T1000 (cell line): ENCODE data around the gene CPAMD8.
"Not testable (repeated sequence)": the region's sequence is repeated elsewhere in the genome, so short reads cannot be mapped to it uniquely, and the experiment has no call there.

ENCODE experiments used
- DNase-seq: peaks from one replicate; lab custom pipeline; 2025; ENCODE audit warnings: mixed read lengths; lab: John Stamatoyannopoulos, UW

The CPAMD8 gene

GRCh38 chr19:16874978-16875299 lies 151.7 kb downstream of the CPAMD8 start:
- DNase-seq, result not testable (repeated sequence)

- DNase-seq, result no peak
Observed at GRCh38 chr19:16874250-16874977, 152.2 kb downstream of the CPAMD8 start.

- DNase-seq, result no peak
Observed at GRCh38 chr19:16873594-16873993, 153.0 kb downstream of the CPAMD8 start.

GRCh38 chr19:16872728-16873127 lies 153.9 kb downstream of the CPAMD8 start:
- no peak for DNase-seq

- DNase-seq, result no peak
Observed at GRCh38 chr19:16871871-16872270, 154.7 kb downstream of the CPAMD8 start.

GRCh38 chr19:16869331-16869972 lies 157.2 kb downstream of the CPAMD8 start:
- DNase-seq, result no peak

- DNase-seq, result no peak
Observed at GRCh38 chr19:16868423-16869130, 158.0 kb downstream of the CPAMD8 start.

- no peak for DNase-seq
Observed at GRCh38 chr19:16867211-16867610, 159.4 kb downstream of the CPAMD8 start.

- no peak for DNase-seq
Observed at GRCh38 chr19:16862826-16863415, 163.7 kb downstream of the CPAMD8 start.

GRCh38 chr19:16861834-16862233 lies 164.8 kb downstream of the CPAMD8 start:
- DNase-seq, result no peak

GRCh38 chr19:16861011-16861410 lies 165.6 kb downstream of the CPAMD8 start:
- DNase-seq, result no peak

- no peak for DNase-seq
Observed at GRCh38 chr19:16860118-16860517, 166.5 kb downstream of the CPAMD8 start.

- no peak for DNase-seq
Observed at GRCh38 chr19:16859626-16860025, 167.0 kb downstream of the CPAMD8 start.

GRCh38 chr19:16856091-16856490 lies 170.5 kb downstream of the CPAMD8 start:
- DNase-seq, result no peak

GRCh38 chr19:16853066-16853465 lies 173.5 kb downstream of the CPAMD8 start:
- DNase-seq, result no peak

GRCh38 chr19:16851031-16851712 lies 175.4 kb downstream of the CPAMD8 start:
- no peak for DNase-seq

GRCh38 chr19:16850133-16850532 lies 176.5 kb downstream of the CPAMD8 start:
- no peak for DNase-seq

- DNase-seq, result peak; percentile 10
Observed at GRCh38 chr19:16849168-16849567, 177.4 kb downstream of the CPAMD8 start.

- no peak for DNase-seq
Observed at GRCh38 chr19:16847430-16847829, 179.2 kb downstream of the CPAMD8 start.

GRCh38 chr19:16846901-16847300 lies 179.7 kb downstream of the CPAMD8 start:
- no peak for DNase-seq
